ENCODE measurements around the gene CD2AP.
"Not testable (repeated sequence)": the region's sequence is repeated elsewhere in the genome, so short reads cannot be mapped to it uniquely, and the experiment has no call there.

Gene CD2AP

GRCh38 chr6:47457370-47457769 lies 20.2 kb upstream of the CD2AP start:
- in situ Hi-C loops (cut with HindIII; ENCODE audit: low sequenced_read_pairs): no loop called here

GRCh38 chr6:47464052-47464451 lies 13.5 kb upstream of the CD2AP start:
- in situ Hi-C loops (cut with HindIII; ENCODE audit: low sequenced_read_pairs): no loop called here

GRCh38 chr6:47465117-47465516 lies 12.5 kb upstream of the CD2AP start:
- in situ Hi-C loops (cut with HindIII; ENCODE audit: low sequenced_read_pairs): no loop called here

GRCh38 chr6:47471911-47472310 lies 5.7 kb upstream of the CD2AP start:
- in situ Hi-C loops (cut with HindIII; ENCODE audit: low sequenced_read_pairs): no loop called here

- in situ Hi-C loops (cut with HindIII; ENCODE audit: low sequenced_read_pairs): no loop called here
Observed at GRCh38 chr6:47473791-47474346, 3.7 kb upstream of the CD2AP start.

GRCh38 chr6:47475319-47475816 lies 2.2 kb upstream of the CD2AP start:
- in situ Hi-C loops (cut with HindIII; ENCODE audit: low sequenced_read_pairs): no loop called here

GRCh38 chr6:47476781-47477496 lies 650 bp upstream of the CD2AP start:
- in situ Hi-C loops (cut with HindIII; ENCODE audit: low sequenced_read_pairs): no loop called here

GRCh38 chr6:47478233-47479139 lies 897 bp downstream of the CD2AP start:
- in situ Hi-C loops (cut with HindIII; ENCODE audit: low sequenced_read_pairs): no loop called here

GRCh38 chr6:47479140-47479508 lies 1.5 kb downstream of the CD2AP start:
- in situ Hi-C loops (cut with HindIII; ENCODE audit: low sequenced_read_pairs): no loop called here

- in situ Hi-C loops (cut with HindIII; ENCODE audit: low sequenced_read_pairs): no loop called here
Observed at GRCh38 chr6:47479874-47480273, 2.3 kb downstream of the CD2AP start.

- in situ Hi-C loops (cut with HindIII; ENCODE audit: low sequenced_read_pairs): not testable (repeated sequence)
Observed at GRCh38 chr6:47481213-47481612, 3.6 kb downstream of the CD2AP start.

- in situ Hi-C loops (cut with HindIII; ENCODE audit: low sequenced_read_pairs): no loop called here
Observed at GRCh38 chr6:47481806-47482205, 4.2 kb downstream of the CD2AP start.

GRCh38 chr6:47483516-47483852 lies 5.9 kb downstream of the CD2AP start:
- in situ Hi-C loops (cut with HindIII; ENCODE audit: low sequenced_read_pairs): no loop called here

GRCh38 chr6:47483853-47484546 lies 6.4 kb downstream of the CD2AP start:
- in situ Hi-C loops (cut with HindIII; ENCODE audit: low sequenced_read_pairs): no loop called here

GRCh38 chr6:47484616-47485015 lies 7.0 kb downstream of the CD2AP start:
- in situ Hi-C loops (cut with HindIII; ENCODE audit: low sequenced_read_pairs): no loop called here

GRCh38 chr6:47485083-47485482 lies 7.5 kb downstream of the CD2AP start:
- in situ Hi-C loops (cut with HindIII; ENCODE audit: low sequenced_read_pairs): no loop called here

- in situ Hi-C loops (cut with HindIII; ENCODE audit: low sequenced_read_pairs): no loop called here
Observed at GRCh38 chr6:47485491-47486135, 8.0 kb downstream of the CD2AP start.

- in situ Hi-C loops (cut with HindIII; ENCODE audit: low sequenced_read_pairs): no loop called here
Observed at GRCh38 chr6:47489995-47490394, 12.4 kb downstream of the CD2AP start.

- in situ Hi-C loops (cut with HindIII; ENCODE audit: low sequenced_read_pairs): no loop called here
Observed at GRCh38 chr6:47490676-47491075, 13.1 kb downstream of the CD2AP start.

GRCh38 chr6:47492355-47492754 lies 14.8 kb downstream of the CD2AP start:
- in situ Hi-C loops (cut with HindIII; ENCODE audit: low sequenced_read_pairs): no loop called here

- in situ Hi-C loops (cut with HindIII; ENCODE audit: low sequenced_read_pairs): no loop called here
Observed at GRCh38 chr6:47495207-47495606, 17.6 kb downstream of the CD2AP start.
